H9 (cell line): Measurements from ENCODE around the gene NCAN. TPM values are rescaled to one million over a fixed set of nuclear protein-coding genes. Genes with fewer than 3 reads are reported as not detected.

ENCODE experiments used
- DNase-seq: peaks from one replicate; pipeline ENCODE4 v3.0.0-alpha.2; 2017
- H2AFZ ChIP-seq: one replicate; pipeline ENCODE4 v1.6.1; 2013; ENCODE audit warnings: mild to moderate bottlenecking, low read length, control low read depth, moderate library complexity
- H2AK5ac ChIP-seq: 2 replicates; pipeline ENCODE4 v1.6.1; 2013; ENCODE audit warnings: low read length, control low read depth, mixed read lengths; ENCODE audit not compliant: insufficient read length
- H2BK120ac ChIP-seq: one replicate; pipeline ENCODE4 v1.6.1; 2013; ENCODE audit warnings: low read depth, mild to moderate bottlenecking, low read length, control low read depth, inconsistent platforms; ENCODE audit not compliant: poor library complexity, severe bottlenecking
- H2BK12ac ChIP-seq: 2 replicates; pipeline ENCODE4 v1.6.1; 2013; ENCODE audit warnings: low read length, control low read depth, mixed read lengths, low read depth; ENCODE audit not compliant: insufficient read length
- H2BK15ac ChIP-seq: 2 replicates; pipeline ENCODE4 v1.6.1; 2013; ENCODE audit warnings: low read depth, low read length, control low read depth
- H2BK20ac ChIP-seq: one replicate; pipeline ENCODE4 v1.6.1; 2013; ENCODE audit warnings: low read depth, mild to moderate bottlenecking, low read length, control low read depth, inconsistent platforms; ENCODE audit not compliant: poor library complexity, severe bottlenecking
- H2BK5ac ChIP-seq: 2 replicates; pipeline ENCODE4 v1.6.1; 2013; ENCODE audit warnings: low read length, control low read depth, mixed read lengths; ENCODE audit not compliant: insufficient read length
- H3K14ac ChIP-seq: 2 replicates; pipeline ENCODE4 v1.6.1; 2013; ENCODE audit warnings: low read length, control low read depth; ENCODE audit not compliant: insufficient read depth
- H3K18ac ChIP-seq: 2 replicates; pipeline ENCODE4 v1.6.1; 2013; ENCODE audit warnings: low read depth, mild to moderate bottlenecking, mixed read lengths, low read length, control low read depth; ENCODE audit not compliant: insufficient read length
- H3K23ac ChIP-seq: 2 replicates; pipeline ENCODE4 v1.6.1; 2013; ENCODE audit warnings: low read length, control low read depth, mixed read lengths, low read depth; ENCODE audit not compliant: insufficient read length
- H3K23me2 ChIP-seq: 2 replicates; pipeline ENCODE4 v1.6.1; 2013; ENCODE audit warnings: low read depth, mild to moderate bottlenecking, mixed read lengths, low read length, control low read depth; ENCODE audit not compliant: insufficient read length, poor library complexity, severe bottlenecking
- H3K27ac ChIP-seq: 2 replicates; pipeline ENCODE4 v1.5.1; 2013; ENCODE audit warnings: low read length, control low read depth, mixed read lengths, low read depth; ENCODE audit not compliant: insufficient read length
- H3K27me3 ChIP-seq: 2 replicates; pipeline ENCODE4 v1.6.1; 2013; ENCODE audit warnings: low read length, control low read depth, inconsistent platforms; ENCODE audit not compliant: insufficient read depth
- H3K4ac ChIP-seq: 2 replicates; pipeline ENCODE4 v1.6.1; 2013; ENCODE audit warnings: low read depth, mild to moderate bottlenecking, control low read depth, inconsistent platforms, low read length, moderate library complexity
- H3K4me1 ChIP-seq: 2 replicates; pipeline ENCODE4 v1.6.1; 2013; ENCODE audit warnings: low read length, control low read depth, inconsistent platforms; ENCODE audit not compliant: insufficient read depth
- H3K4me2 ChIP-seq: 2 replicates; pipeline ENCODE4 v1.6.1; 2013; ENCODE audit warnings: low read length, control low read depth, mixed read lengths; ENCODE audit not compliant: insufficient read length, insufficient read depth
- H3K56ac ChIP-seq: 2 replicates; pipeline ENCODE4 v1.6.1; 2013; ENCODE audit warnings: low read depth, mild to moderate bottlenecking, mixed read lengths, low read length, control low read depth; ENCODE audit not compliant: insufficient read length
- H3K79me1 ChIP-seq: 2 replicates; pipeline ENCODE4 v1.6.1; 2013; ENCODE audit warnings: low read depth, mild to moderate bottlenecking, moderate library complexity, low read length, control low read depth, inconsistent platforms; ENCODE audit not compliant: insufficient read depth, poor library complexity, severe bottlenecking
- H3K79me2 ChIP-seq: 2 replicates; pipeline ENCODE4 v1.6.1; 2013; ENCODE audit warnings: low read length, control low read depth, inconsistent platforms; ENCODE audit not compliant: insufficient read depth
- H3K9ac ChIP-seq: 2 replicates; pipeline ENCODE4 v1.6.1; 2013; ENCODE audit warnings: low read length, control low read depth, mixed read lengths; ENCODE audit not compliant: insufficient read length; ENCODE audit errors: extremely low read depth
- H3K9me3 ChIP-seq: one replicate; pipeline ENCODE4 v1.6.1; 2013; ENCODE audit warnings: low read depth, low read length, inconsistent platforms; ENCODE audit not compliant: control insufficient read depth
- H3T11ph ChIP-seq: one replicate; pipeline ENCODE4 v1.6.1; 2013; ENCODE audit warnings: mild to moderate bottlenecking, low read length, control low read depth, inconsistent platforms
- H4K20me1 ChIP-seq: one replicate; pipeline ENCODE4 v1.6.1; 2013; ENCODE audit not compliant: control insufficient read depth, insufficient read length, insufficient read depth
- H4K5ac ChIP-seq: 2 replicates; pipeline ENCODE4 v1.6.1; 2013; ENCODE audit warnings: low read depth, mild to moderate bottlenecking, mixed read lengths, low read length, control low read depth; ENCODE audit not compliant: insufficient read length
- H4K8ac ChIP-seq: replicated peaks from 2 replicates; pipeline ENCODE4 v1.6.1; 2013; ENCODE audit warnings: low read length, control low read depth, mixed read lengths, low read depth; ENCODE audit not compliant: insufficient read length
- H4K91ac ChIP-seq: 2 replicates; pipeline ENCODE4 v1.6.1; 2013; ENCODE audit warnings: low read depth, mild to moderate bottlenecking, moderate library complexity, mixed read lengths, low read length, control low read depth; ENCODE audit not compliant: insufficient read length
- H3K27ac Mint-ChIP-seq, 3 experiments: 2 replicates in 2 of 3; 3 replicates in 1 of 3; pipeline ENCODE4 v1.8.0; 2020 to 2021; ENCODE audit warnings: mixed read lengths in 3 of 3, mild to moderate bottlenecking in 1 of 3, moderate library complexity in 1 of 3
- H3K27me3 Mint-ChIP-seq: 2 replicates; pipeline ENCODE4 v1.8.0; 2021; ENCODE audit warnings: low read depth, mild to moderate bottlenecking, moderate library complexity, mixed read lengths
- H3K36me3 Mint-ChIP-seq, 3 experiments: 2 replicates in 2 of 3; 3 replicates in 1 of 3; pipeline ENCODE4 v1.8.0; 2020 to 2021; ENCODE audit warnings: low read depth in 3 of 3, mixed read lengths in 3 of 3; ENCODE audit not compliant: insufficient read depth in 1 of 3
- H3K4me1 Mint-ChIP-seq, 2 experiments: 2 replicates each; pipeline ENCODE4 v1.8.0; 2020; ENCODE audit warnings: mixed read lengths in 2 of 2
- H3K4me3 Mint-ChIP-seq, 2 experiments: 2 replicates in 1 of 2; 3 replicates in 1 of 2; pipeline ENCODE4 v1.8.0; 2020 to 2021; ENCODE audit warnings: mild to moderate bottlenecking in 2 of 2, mixed read lengths in 2 of 2, moderate library complexity in 1 of 2
- H3K9me3 Mint-ChIP-seq, 2 experiments: 2 replicates in 1 of 2; 3 replicates in 1 of 2; pipeline ENCODE4 v1.8.0; 2020; ENCODE audit warnings: mild to moderate bottlenecking in 2 of 2, mixed read lengths in 2 of 2, moderate library complexity in 1 of 2
- WGBS: extraction: QIAGEN DNeasy Blood & Tissue Kit; methylation state at CpG from one replicate; pipeline ENCODE4 v1.1.7; 2013; ENCODE audit warnings: missing lambda C conversion rate, low lambda C conversion rate, mixed read lengths; ENCODE audit not compliant: insufficient read length; ENCODE audit errors: extremely low coverage; 5-methylcytosine and 5-hydroxymethylcytosine counted together
- total RNA-seq: library from RNA; stranded (reverse); gene quantifications from 2 replicates; pipeline ENCODE4 v1.2.1, GENCODE V29; 2021
- TF ChIP-seq, protein P1 (sequence below): fragments of 200-600 bp; sonication (generic); conservative IDR thresholded peaks from 3 replicates; pipeline ENCODE4 v1.8.0; 2021; ENCODE audit warnings: antibody characterized with exemption, mild to moderate bottlenecking

NCAN gene
- total RNA-seq, 1 experiment from 2014 or later, result 1.6 TPM

DNA sequence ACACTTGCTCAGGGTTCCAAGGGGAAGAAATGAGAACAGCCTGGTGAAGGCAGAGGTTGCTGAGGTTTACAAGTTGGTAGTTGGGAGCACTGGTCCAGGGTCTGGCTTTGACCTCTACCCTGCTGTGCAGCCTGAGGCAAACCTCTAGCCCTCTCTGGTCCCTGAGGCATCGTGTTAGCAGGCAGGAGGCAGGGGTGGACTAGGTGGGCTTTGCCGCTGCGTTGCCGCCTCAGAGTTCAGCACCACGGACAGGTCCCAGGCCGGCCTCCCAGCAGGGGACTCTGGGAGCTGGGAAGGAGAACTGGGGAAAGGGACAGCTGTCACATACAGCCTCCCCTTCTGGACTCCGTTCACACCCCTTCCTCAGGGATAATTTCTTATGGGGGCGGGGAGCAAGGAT, 3.1 kb downstream of the NCAN start:
- no peak overlapping the region for H3K9ac ChIP-seq
- no peak overlapping the region for H2BK5ac ChIP-seq
- TF ChIP-seq, protein P1, sequence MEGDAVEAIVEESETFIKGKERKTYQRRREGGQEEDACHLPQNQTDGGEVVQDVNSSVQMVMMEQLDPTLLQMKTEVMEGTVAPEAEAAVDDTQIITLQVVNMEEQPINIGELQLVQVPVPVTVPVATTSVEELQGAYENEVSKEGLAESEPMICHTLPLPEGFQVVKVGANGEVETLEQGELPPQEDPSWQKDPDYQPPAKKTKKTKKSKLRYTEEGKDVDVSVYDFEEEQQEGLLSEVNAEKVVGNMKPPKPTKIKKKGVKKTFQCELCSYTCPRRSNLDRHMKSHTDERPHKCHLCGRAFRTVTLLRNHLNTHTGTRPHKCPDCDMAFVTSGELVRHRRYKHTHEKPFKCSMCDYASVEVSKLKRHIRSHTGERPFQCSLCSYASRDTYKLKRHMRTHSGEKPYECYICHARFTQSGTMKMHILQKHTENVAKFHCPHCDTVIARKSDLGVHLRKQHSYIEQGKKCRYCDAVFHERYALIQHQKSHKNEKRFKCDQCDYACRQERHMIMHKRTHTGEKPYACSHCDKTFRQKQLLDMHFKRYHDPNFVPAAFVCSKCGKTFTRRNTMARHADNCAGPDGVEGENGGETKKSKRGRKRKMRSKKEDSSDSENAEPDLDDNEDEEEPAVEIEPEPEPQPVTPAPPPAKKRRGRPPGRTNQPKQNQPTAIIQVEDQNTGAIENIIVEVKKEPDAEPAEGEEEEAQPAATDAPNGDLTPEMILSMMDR, result no peak
- Mint-ChIP-seq H3K4me3 (no peak overlapping the region), H3K9me3 (peaks cover 0 to 4% of the 10 kb centered on the region in 2 experiments; a peak in 2 of 5 replicates), H3K27ac (no peak overlapping the region), H3K27me3 (peaks cover 92% of the 10 kb centered on the region), H3K36me3 (no peaks in the 10 kb centered on the region), H3K4me1 (peaks cover 6 to 27% of the 10 kb centered on the region in 2 experiments)
- no peak overlapping the region for H3T11ph ChIP-seq
- no peaks in the 10 kb centered on the region for H3K9me3 ChIP-seq
- no peak overlapping the region for H2BK20ac ChIP-seq
- H3K4me2 ChIP-seq, result no peak overlapping the region
- H3K23me2 ChIP-seq, result peaks cover 11% of the 10 kb centered on the region
- WGBS, result no CpG with 5 or more reads among the region's 8 CpGs
- no peak overlapping the region for H2AK5ac ChIP-seq
- H3K4me1 ChIP-seq, result peaks cover 3% of the 10 kb centered on the region; the same call in 1 of the 2 replicates
- H3K79me1 ChIP-seq, result no peaks in the 10 kb centered on the region
- peaks cover 30% of the 10 kb centered on the region for H3K27me3 ChIP-seq
- no peak overlapping the region for H4K8ac ChIP-seq
- no peak overlapping the region for H3K56ac ChIP-seq
- no peaks in the 10 kb centered on the region for H4K20me1 ChIP-seq
- no peak overlapping the region for H4K91ac ChIP-seq
- H2AFZ ChIP-seq, result no peak overlapping the region
- H3K14ac ChIP-seq, result no peak overlapping the region
- H2BK15ac ChIP-seq, result no peak overlapping the region
- no peak overlapping the region for H2BK120ac ChIP-seq
- H2BK12ac ChIP-seq, result no peak overlapping the region
- H3K79me2 ChIP-seq, result no peaks in the 10 kb centered on the region
- no peak overlapping the region for H4K5ac ChIP-seq
- H3K4ac ChIP-seq, result no peak overlapping the region
- no peak overlapping the region for H3K27ac ChIP-seq
- no peak overlapping the region for H3K23ac ChIP-seq
- no peak overlapping the region for H3K18ac ChIP-seq
- DNase-seq, result peak; percentile 85
